Sigmoid colon (tissue), 7 donors: ENCODE data around the gene BDP1. TPM values are rescaled to one million over a fixed set of nuclear protein-coding genes. Genes with fewer than 3 reads are reported as not detected.
A peak's percentile ranks its signal among the peaks of the same experiment; 100 is the strongest.
"Not testable (repeated sequence)": the region's sequence is repeated elsewhere in the genome, so short reads cannot be mapped to it uniquely, and the experiment has no call there.

Experiments
- DNase-seq: peaks from one replicate; pipeline ENCODE4 v3.0.0-alpha.2; 2019
- H3K27ac ChIP-seq, 4 donors: fragments of 200-600 bp; sonication (generic); one replicate each; pipeline ENCODE4 v1.5.1; 2016 to 2019; ENCODE audit warnings: mild to moderate bottlenecking in 1 of 4
- H3K27me3 ChIP-seq, 3 donors: fragments of 200-600 bp; sonication (generic); one replicate each; pipeline ENCODE4 v1.5.1; 2019; ENCODE audit warnings: mild to moderate bottlenecking in 1 of 3
- H3K36me3 ChIP-seq, 4 donors: fragments of 200-600 bp; sonication (generic); one replicate each; pipeline ENCODE4 v1.5.1; 2016 to 2019
- H3K4me1 ChIP-seq, 4 donors: fragments of 200-600 bp; sonication (generic); one replicate each; pipeline ENCODE4 v1.5.1; 2017 to 2019
- H3K4me3 ChIP-seq, 4 donors: fragments of 200-600 bp; sonication (generic); one replicate each; pipeline ENCODE4 v1.5.1; 2017 to 2019; ENCODE audit warnings: mild to moderate bottlenecking in 2 of 4, moderate library complexity in 1 of 4
- H3K9me3 ChIP-seq, 4 donors: fragments of 200-600 bp in 3 of 4; sonication (generic) in 3 of 4; one replicate each; pipeline versions ENCODE4 v1.5.1 to v1.6.1; 2013 to 2019
- CTCF ChIP-seq, 4 experiments: fragments of 450-650 bp in 3 of 4; fragments of 200-600 bp in 1 of 4; IDR thresholded peaks; one replicate each; pipeline ENCODE4 v1.5.1; 2016 to 2019; ENCODE audit warnings: antibody characterized with exemption in 4 of 4, mild to moderate bottlenecking in 3 of 4, moderate library complexity in 2 of 4
- EP300 ChIP-seq, 4 donors: sonication (generic); formaldehyde crosslinking; IDR thresholded peaks; one replicate each; pipeline ENCODE4 v1.6.1; 2017; ENCODE audit warnings: antibody characterized with exemption in 4 of 4
- POLR2A ChIP-seq, 2 donors: fragments of 450-650 bp; IDR thresholded peaks; one replicate each; pipeline ENCODE4 v1.6.1; 2016; ENCODE audit warnings: antibody characterized with exemption in 2 of 2, mild to moderate bottlenecking in 2 of 2, moderate library complexity in 2 of 2
- POLR2AphosphoS5 ChIP-seq, 4 donors: sonication (generic); formaldehyde crosslinking; IDR thresholded peaks; one replicate each; pipeline ENCODE4 v1.6.1; 2017; ENCODE audit warnings: antibody characterized with exemption in 4 of 4
- WGBS, 2 donors: extraction: QIAGEN DNeasy Blood & Tissue Kit; methylation state at CpG; one replicate each; pipeline ENCODE4 v1.1.7; 2013; 5-methylcytosine and 5-hydroxymethylcytosine counted together
- intact Hi-C: fragments of 100-400 bp; cut with DNase I; formaldehyde crosslinking; loops from one replicate; pipeline ENCODE4 v1.15.1; 2023
- polyA plus RNA-seq, 3 donors: library from polyadenylated mRNA; stranded (reverse); fragments of 200-250 nt; gene quantifications; one replicate each; pipeline ENCODE4 v1.2.3, GENCODE V29; 2013
- small RNA-seq, 3 donors: library from RNA; depleted of rRNA; stranded (forward); fragments of <200 nt; gene quantifications; one replicate each; pipeline ENCODE3, GENCODE V24; 2016
- total RNA-seq, 4 donors: library from RNA; depleted of rRNA; stranded (reverse); fragments of >200 nt; gene quantifications; one replicate each; pipeline ENCODE4 v1.1.0, GENCODE V29; 2016
- donor health status: healthy with polysubstance abuse.
- donor health status: Bipolar disorder and iron deficiency.
- donor health status: healthy.

The BDP1 gene
- total and polyA plus RNA-seq, 7 donors = 4.8 to 33.0 (median 26.6) TPM

GRCh38 chr5:71600783-71601182, 145.3 kb downstream of the BDP1 start:
- no peak for DNase-seq
- no peaks in the 10 kb centered on the region for H3K27me3 ChIP-seq
- 99% methylated on average over 1 of the region's 1 CpG for WGBS, 2 donors
- peaks cover 0 to 71% (median 14%) of the 10 kb centered on the region in 4 donors for H3K36me3 ChIP-seq
- peaks cover 0 to 15% (median 10%) of the 10 kb centered on the region in 4 donors for H3K4me1 ChIP-seq
- no peak for TF ChIP-seq POLR2AphosphoS5 (IDR thresholded peaks at IDR 0.05)
- TF ChIP-seq CTCF (IDR thresholded peaks at IDR 0.05) = no peak
- no peak for TF ChIP-seq EP300 (IDR thresholded peaks at IDR 0.05)
- TF ChIP-seq POLR2A (IDR thresholded peaks at IDR 0.05) = no peak
- no peak overlapping the region for H3K4me3 ChIP-seq
- H3K9me3 ChIP-seq = no peaks in the 10 kb centered on the region
- H3K27ac ChIP-seq = peak overlapping the region in 3 of 4 donors; percentile 7 to 58 (median 20)
- intact Hi-C loops = no loop called here

GRCh38 chr5:71601222-71602026, 146.0 kb downstream of the BDP1 start:
- H3K9me3 ChIP-seq = no peaks in the 10 kb centered on the region
- no peak for DNase-seq
- H3K27ac ChIP-seq = peak overlapping the region in 3 of 4 donors; percentile 7 to 58 (median 20)
- H3K4me3 ChIP-seq = no peak overlapping the region
- H3K4me1 ChIP-seq = peaks cover 0 to 15% (median 10%) of the 10 kb centered on the region in 4 donors
- 16 to 49% methylated on average over 6 of the region's 6 CpGs for WGBS, 2 donors
- TF ChIP-seq POLR2AphosphoS5 (IDR thresholded peaks at IDR 0.05) (no peak), POLR2A (IDR thresholded peaks at IDR 0.05) (no peak), EP300 (IDR thresholded peaks at IDR 0.05) (no peak), CTCF (IDR thresholded peaks at IDR 0.05) (peak in 3 of 4 experiments; percentile 24 to 48 (median 32))
- peaks cover 0 to 66% (median 14%) of the 10 kb centered on the region in 4 donors for H3K36me3 ChIP-seq
- intact Hi-C loops = no loop called here
- H3K27me3 ChIP-seq = no peaks in the 10 kb centered on the region

DNA sequence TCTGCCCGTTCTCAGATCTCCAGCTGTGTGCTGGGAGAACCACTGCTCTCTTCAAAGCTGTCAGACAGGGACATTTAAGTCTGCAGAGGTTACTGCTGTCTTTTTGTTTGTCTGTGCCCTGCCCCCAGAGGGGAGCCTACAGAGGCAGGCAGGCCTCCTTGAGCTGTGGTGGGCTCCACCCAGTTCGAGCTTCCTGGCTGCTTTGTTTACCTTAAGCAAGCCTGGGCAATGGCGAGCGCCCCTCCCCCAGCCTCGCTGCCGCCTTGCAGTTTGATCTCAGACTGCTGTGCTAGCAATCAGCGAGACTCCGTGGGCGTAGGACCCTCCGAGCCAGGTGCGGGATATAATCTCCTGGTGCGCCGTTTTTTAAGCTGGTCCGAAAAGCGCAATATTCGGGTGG, 154.5 kb downstream of the BDP1 start:
- H3K4me3 ChIP-seq, intact Hi-C loops, DNase-seq, H3K27ac ChIP-seq, H3K27me3 ChIP-seq, H3K9me3 ChIP-seq, H3K4me1 ChIP-seq: not testable (repeated sequence)
- peaks cover 0 to 33% (median 4%) of the 10 kb centered on the region in 4 donors for H3K36me3 ChIP-seq
- WGBS, 2 donors = 94 to 96% methylated on average over 15 of the region's 16 CpGs

DNA sequence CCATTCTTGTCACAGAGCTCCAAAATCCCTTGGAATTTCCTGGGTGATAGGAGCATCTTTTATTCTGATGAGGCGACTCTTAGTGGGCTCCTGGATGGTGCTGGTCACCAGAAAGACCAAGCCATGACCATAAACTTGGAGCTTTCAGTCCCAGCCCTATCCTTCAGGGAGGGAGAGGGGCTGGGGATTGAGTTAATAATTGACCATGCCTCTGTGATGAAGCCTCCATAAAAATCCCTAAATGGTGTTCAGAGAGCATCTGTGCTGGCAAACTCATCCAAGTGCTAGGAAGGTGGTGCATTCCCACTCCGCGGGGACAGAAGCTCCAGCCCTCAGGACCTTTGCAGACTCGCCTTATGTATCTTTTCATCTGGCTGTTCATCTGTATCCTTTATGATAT, 160.4 kb downstream of the BDP1 start:
- TF ChIP-seq POLR2AphosphoS5 (IDR thresholded peaks at IDR 0.05) (no peak), CTCF (IDR thresholded peaks at IDR 0.05) (no peak), POLR2A (IDR thresholded peaks at IDR 0.05) (no peak), EP300 (IDR thresholded peaks at IDR 0.05) (no peak)
- Histone ChIP-seq H3K9me3 (no peaks in the 10 kb centered on the region), H3K4me1 (no peaks in the 10 kb centered on the region), H3K4me3 (no peak overlapping the region), H3K27me3 (no peaks in the 10 kb centered on the region), H3K36me3 (peaks cover 0 to 44% (median 2%) of the 10 kb centered on the region in 4 donors), H3K27ac (no peak overlapping the region)
- 46 to 89% methylated on average over 4 of the region's 4 CpGs for WGBS, 2 donors
- intact Hi-C loops = no loop called here
- DNase-seq = no peak

Small RNA genes within 50 kb of the gene (small RNA-seq; reads per million reads assigned to genes)
- 0 reads per million in 3 donors for gene HMGN1P12

Other genes starting within 250 kb of the BDP1 start
- 10 to 100 TPM; 17.6 to 23.8 (median 19.5) TPM for gene MCCC2, start 131.7 kb downstream of the BDP1 start, total RNA-seq
- 10 to 100 TPM; 38.8 to 44.2 (median 43.8) TPM for gene MCCC2, start 131.7 kb downstream of the BDP1 start, polyA plus RNA-seq